ENCODE data around the gene ASCC1.

GRCh38 chr10:72201293-72201692 is 14.8 kb downstream of the ASCC1 start:
- TF ChIP-seq CTCF (IDR thresholded peaks at IDR 0.05; ENCODE audit: low read depth, low read length, poor library complexity, severe bottlenecking), result no peak
- TF ChIP-seq EZH2phosphoT487 (IDR thresholded peaks at IDR 0.05; ENCODE audit: borderline replicate concordance, low read length), result no peak
